GM18861 (cell line): ENCODE data around the gene RSRP1.
"Not testable (repeated sequence)": the region's sequence is repeated elsewhere in the genome, so short reads cannot be mapped to it uniquely, and the experiment has no call there.

Experiments
- ATAC-seq: cut with Tn5 transposase; IDR thresholded peaks from one replicate; pipeline ENCODE4 v1.9.1; 2021; ENCODE audit not compliant: unreplicated experiment

RSRP1 gene

GRCh38 chr1:25247024-25247828 is at the start of gene RSRP1:
Gene RSRP1 (minus strand): TSS chr1:25247454. CDS start chr1:25246963, 491 bp downstream.
- ATAC-seq, result peak; percentile 70

GRCh38 chr1:25296501-25296900 is 49.2 kb upstream of the RSRP1 start:
- not testable (repeated sequence) for ATAC-seq

GRCh38 chr1:25294889-25295826 is 47.9 kb upstream of the RSRP1 start:
- not testable (repeated sequence) for ATAC-seq

GRCh38 chr1:25293426-25293825 is 46.2 kb upstream of the RSRP1 start:
- not testable (repeated sequence) for ATAC-seq

- ATAC-seq, result not testable (repeated sequence)
These were observed 42.8 kb upstream of the RSRP1 start for GRCh38 chr1:25290043-25290442.

- not testable (repeated sequence) for ATAC-seq
These were observed 41.4 kb upstream of the RSRP1 start for GRCh38 chr1:25288573-25289101.

GRCh38 chr1:25287164-25287563 is 39.9 kb upstream of the RSRP1 start:
- not testable (repeated sequence) for ATAC-seq

GRCh38 chr1:25285862-25286261 is 38.6 kb upstream of the RSRP1 start:
- ATAC-seq, result not testable (repeated sequence)

GRCh38 chr1:25279693-25280111 is 32.4 kb upstream of the RSRP1 start:
- not testable (repeated sequence) for ATAC-seq

- not testable (repeated sequence) for ATAC-seq
These were observed 31.5 kb upstream of the RSRP1 start for GRCh38 chr1:25278790-25279189.

GRCh38 chr1:25278358-25278757 is 31.1 kb upstream of the RSRP1 start:
- not testable (repeated sequence) for ATAC-seq

GRCh38 chr1:25277295-25277694 is 30.0 kb upstream of the RSRP1 start:
- ATAC-seq, result not testable (repeated sequence)

GRCh38 chr1:25275648-25276047 is 28.4 kb upstream of the RSRP1 start:
- not testable (repeated sequence) for ATAC-seq

- ATAC-seq, result not testable (repeated sequence)
These were observed 25.0 kb upstream of the RSRP1 start, which contains the start of gene RHD for GRCh38 chr1:25272238-25272637. Gene RHD (plus strand): TSS chr1:25272509. CDS start chr1:25272548, 39 bp downstream.

- ATAC-seq, result not testable (repeated sequence)
These were observed 21.0 kb upstream of the RSRP1 start for GRCh38 chr1:25268143-25268760.

- peak; percentile 43 for ATAC-seq
These were observed 20.3 kb upstream of the RSRP1 start for GRCh38 chr1:25267288-25268142.

- peak; percentile 20 for ATAC-seq
These were observed 19.5 kb upstream of the RSRP1 start for GRCh38 chr1:25266554-25267287.

- ATAC-seq, result not testable (repeated sequence)
These were observed 13.1 kb upstream of the RSRP1 start for GRCh38 chr1:25260336-25260735.

GRCh38 chr1:25259813-25260212 is 12.6 kb upstream of the RSRP1 start:
- not testable (repeated sequence) for ATAC-seq
